Activated CD8-positive, alpha-beta T cell treated with anti-CD3 and anti-CD28 coated beads for 36 hours (primary cell): ENCODE results near the gene RPN2. TPM values are rescaled to one million over a fixed set of nuclear protein-coding genes. Genes with fewer than 3 reads are reported as not detected.

Source experiments
- ATAC-seq: fragments of 200-7000 bp; cut with Tn5 transposase; one replicate; pipeline ENCODE4 v1.10.0; 2021; ENCODE audit warnings: mild to moderate bottlenecking, moderate library complexity
- CTCF ChIA-PET: fragments of 350-600 bp; sonication (Branson Sonifier 250); formaldehyde crosslinking; loops from one replicate; lab custom pipeline; 2021; ENCODE audit warnings: antibody characterized with exemption; lab: Charles Lee
- POLR2A ChIA-PET: fragments of 350-600 bp; sonication (Branson Sonifier 250); formaldehyde crosslinking; loops from one replicate; lab custom pipeline; 2021; ENCODE audit warnings: antibody characterized with exemption; lab: Charles Lee
- DNase-seq: peaks from one replicate; pipeline ENCODE4 v3.0.0-alpha.2; 2020
- H3K27ac Mint-ChIP-seq: one replicate; pipeline ENCODE4 v1.8.0; 2021; ENCODE audit warnings: mild to moderate bottlenecking, mixed read lengths
- H3K27me3 Mint-ChIP-seq: one replicate; pipeline ENCODE4 v1.8.0; 2021; ENCODE audit warnings: mixed read lengths
- H3K36me3 Mint-ChIP-seq: one replicate; pipeline ENCODE4 v1.8.0; 2021; ENCODE audit warnings: low read depth, mixed read lengths
- H3K4me1 Mint-ChIP-seq: one replicate; pipeline ENCODE4 v1.8.0; 2021; ENCODE audit warnings: low read depth, mixed read lengths
- H3K4me3 Mint-ChIP-seq: one replicate; pipeline ENCODE4 v1.8.0; 2021; ENCODE audit warnings: mild to moderate bottlenecking, moderate library complexity, mixed read lengths
- H3K9me3 Mint-ChIP-seq: one replicate; pipeline ENCODE4 v1.8.0; 2021; ENCODE audit warnings: mixed read lengths
- CTCF ChIP-seq: fragments of 200-600 bp; IDR thresholded peaks from one replicate; pipeline ENCODE4 v1.8.0; 2022; ENCODE audit warnings: antibody characterized with exemption, mild to moderate bottlenecking
- intact Hi-C: fragments of 100-400 bp; cut with micrococcal nuclease; formaldehyde crosslinking; loops from one replicate; pipeline ENCODE4 v1.10.0; 2022
- total RNA-seq, 2 experiments: library from RNA; stranded (reverse); gene quantifications; one replicate each; pipeline ENCODE4 v1.2.3, GENCODE V29; 2021

Gene RPN2
- total RNA-seq, 2 experiments from 2014 or later = 103 to 107 TPM

- H3K36me3 Mint-ChIP-seq = peaks cover 53% of the 10 kb centered on the region
- H3K9me3 Mint-ChIP-seq = no peaks in the 10 kb centered on the region
- ChIA-PET CTCF (interaction anchor here (1.0 to 5.6 kb wide), 5 partner anchors 11 to 333 kb away, joined by 3 to 45 read pairs (median 7); no protein-coding TSS in a partner anchor), POLR2A (interaction anchor here (1.0 kb wide), 1 partner anchor 23 kb away, joined by 3 read pairs; no protein-coding TSS in a partner anchor)
- DNase-seq (no peak), ATAC-seq (no peak)
- no peaks in the 10 kb centered on the region for H3K27me3 Mint-ChIP-seq
- no peak for TF ChIP-seq CTCF
- intact Hi-C loops = no loop called here
- peaks cover 8% of the 10 kb centered on the region for H3K4me1 Mint-ChIP-seq
- H3K4me3 Mint-ChIP-seq = no peak overlapping the region
- H3K27ac Mint-ChIP-seq = no peak overlapping the region
Observed at GRCh38 chr20:37201827-37202162, 22.7 kb downstream of the RPN2 start.

GRCh38 chr20:37202267-37202943 is 23.3 kb downstream of the RPN2 start:
- ATAC-seq = no peak
- CTCF ChIA-PET = interaction anchor here (1.0 to 5.6 kb wide), 6 partner anchors 10 to 332 kb away, joined by 3 to 45 read pairs (median 6); no protein-coding TSS in a partner anchor
- H3K36me3 Mint-ChIP-seq = peaks cover 52% of the 10 kb centered on the region
- POLR2A ChIA-PET = no interaction called here
- TF ChIP-seq CTCF = peak; percentile 70
- peak; percentile 35 for DNase-seq
- H3K4me3 Mint-ChIP-seq = no peak overlapping the region
- H3K4me1 Mint-ChIP-seq = peaks cover 3% of the 10 kb centered on the region
- no peaks in the 10 kb centered on the region for H3K27me3 Mint-ChIP-seq
- H3K27ac Mint-ChIP-seq = no peak overlapping the region
- H3K9me3 Mint-ChIP-seq = no peaks in the 10 kb centered on the region
- intact Hi-C loops = no loop called here

GRCh38 chr20:37204056-37204455 is 24.9 kb downstream of the RPN2 start:
- ATAC-seq (no peak), DNase-seq (no peak)
- Mint-ChIP-seq H3K4me1 (no peaks in the 10 kb centered on the region), H3K36me3 (peaks cover 52% of the 10 kb centered on the region), H3K9me3 (no peaks in the 10 kb centered on the region), H3K27me3 (no peaks in the 10 kb centered on the region), H3K4me3 (no peak overlapping the region), H3K27ac (no peak overlapping the region)
- no peak for TF ChIP-seq CTCF
- CTCF ChIA-PET = interaction anchor here (3.0 to 5.6 kb wide), 2 partner anchors 9 to 14 kb away, joined by 14 to 45 read pairs; no protein-coding TSS in a partner anchor
- intact Hi-C loops = no loop called here
- POLR2A ChIA-PET = no interaction called here

- DNase-seq (no peak), ATAC-seq (no peak)
- Mint-ChIP-seq H3K9me3 (no peaks in the 10 kb centered on the region), H3K4me3 (no peak overlapping the region), H3K27ac (no peak overlapping the region), H3K27me3 (no peaks in the 10 kb centered on the region), H3K4me1 (no peaks in the 10 kb centered on the region), H3K36me3 (peaks cover 52% of the 10 kb centered on the region)
- ChIA-PET CTCF (interaction anchor here (1.6 to 3.0 kb wide), 2 partner anchors 10 to 13 kb away, joined by 7 to 14 read pairs; no protein-coding TSS in a partner anchor), POLR2A (no interaction called here)
- intact Hi-C loops = no loop called here
- TF ChIP-seq CTCF = no peak
Observed at GRCh38 chr20:37205130-37205529, 26.0 kb downstream of the RPN2 start.

- TF ChIP-seq CTCF = no peak
- ATAC-seq = no peak
- H3K9me3 Mint-ChIP-seq = no peaks in the 10 kb centered on the region
- DNase-seq = no peak
- CTCF ChIA-PET = interaction anchor here (1.6 to 3.0 kb wide), 2 partner anchors 11 to 13 kb away, joined by 7 to 14 read pairs; no protein-coding TSS in a partner anchor
- H3K36me3 Mint-ChIP-seq = peaks cover 46% of the 10 kb centered on the region
- H3K4me1 Mint-ChIP-seq = no peaks in the 10 kb centered on the region
- POLR2A ChIA-PET = no interaction called here
- no peak overlapping the region for H3K27ac Mint-ChIP-seq
- H3K27me3 Mint-ChIP-seq = no peaks in the 10 kb centered on the region
- no peak overlapping the region for H3K4me3 Mint-ChIP-seq
- intact Hi-C loops = no loop called here
Observed at GRCh38 chr20:37205794-37206193, 26.7 kb downstream of the RPN2 start.
